Dendritic cell treated with granulocyte-macrophage colony-stimulating factor and Interleukin-4, amounts not matched to agents 40 ng/mL and 50 ng/mL, for 4 days (primary cell): Measurements from ENCODE around the gene ZNF22.
A peak's percentile ranks its signal among the peaks of the same experiment; 100 is the strongest.

Experiments used
- H3K27ac Mint-ChIP-seq: one replicate; pipeline ENCODE4 v1.8.0; 2022; ENCODE audit warnings: mild to moderate bottlenecking, mixed read lengths
- H3K27me3 Mint-ChIP-seq: one replicate; pipeline ENCODE4 v1.8.0; 2022; ENCODE audit warnings: mild to moderate bottlenecking, mixed read lengths
- H3K36me3 Mint-ChIP-seq: one replicate; pipeline ENCODE4 v1.8.0; 2022; ENCODE audit warnings: low read depth, mixed read lengths
- H3K4me1 Mint-ChIP-seq: one replicate; pipeline ENCODE4 v1.8.0; 2022; ENCODE audit warnings: low read depth, mixed read lengths
- H3K4me3 Mint-ChIP-seq: one replicate; pipeline ENCODE4 v1.8.0; 2022; ENCODE audit warnings: mild to moderate bottlenecking, moderate library complexity, mixed read lengths
- H3K9me3 Mint-ChIP-seq: one replicate; pipeline ENCODE4 v1.8.0; 2022; ENCODE audit warnings: mixed read lengths
- intact Hi-C: fragments of 100-400 bp; cut with micrococcal nuclease; formaldehyde crosslinking; loops from one replicate; pipeline ENCODE4 v1.15.0; 2022

ZNF22 gene

DNA sequence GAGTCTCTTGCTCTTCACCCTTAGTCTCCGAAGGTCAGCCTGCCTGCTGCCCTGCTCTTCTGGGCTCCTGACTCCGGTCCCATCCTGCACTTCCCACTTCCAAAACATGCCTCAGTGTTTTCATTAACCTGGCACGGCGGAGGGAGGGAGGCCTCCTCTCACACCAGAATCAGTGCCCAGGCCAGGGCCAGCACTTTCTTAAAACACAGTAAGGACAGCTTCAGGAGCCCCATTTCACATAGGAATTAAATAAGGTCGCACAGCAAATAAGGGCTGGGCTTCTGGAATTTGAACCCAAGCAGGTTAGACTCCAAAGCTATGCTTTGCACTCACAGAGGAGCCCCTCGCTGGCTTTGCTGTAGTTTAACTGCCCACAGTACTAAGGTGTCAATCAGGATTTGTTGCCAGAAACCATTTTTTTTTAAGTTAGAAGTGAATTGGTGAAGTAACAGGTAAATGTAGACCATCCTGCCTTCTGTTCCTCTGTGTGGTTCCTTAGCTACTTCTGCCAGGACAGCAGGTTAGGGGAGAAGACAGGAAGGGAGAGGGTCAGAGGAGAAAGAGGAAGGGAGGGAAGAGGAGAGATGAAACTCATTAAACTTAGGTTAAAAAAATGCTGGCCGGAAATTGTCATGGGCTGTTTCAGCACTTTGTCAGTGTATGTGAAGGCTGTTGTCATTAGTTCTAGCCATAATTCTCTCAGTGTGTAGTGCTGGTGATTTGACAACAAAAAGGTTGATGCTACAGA, 40.1 kb upstream of the ZNF22 start:
- H3K4me1 Mint-ChIP-seq: peaks cover 83% of the 10 kb centered on the region
- intact Hi-C loops: no loop called here
- no peaks in the 10 kb centered on the region for H3K27me3 Mint-ChIP-seq
- peak overlapping the region; percentile 88 for H3K27ac Mint-ChIP-seq
- H3K9me3 Mint-ChIP-seq: no peaks in the 10 kb centered on the region
- peak overlapping the region; percentile 96 for H3K4me3 Mint-ChIP-seq
- peaks cover 89% of the 10 kb centered on the region for H3K36me3 Mint-ChIP-seq

GRCh38 chr10:44961230-44961571, 39.5 kb upstream of the ZNF22 start:
- peak overlapping the region; percentile 88 for H3K27ac Mint-ChIP-seq
- intact Hi-C loops: no loop called here
- H3K36me3 Mint-ChIP-seq: peaks cover 89% of the 10 kb centered on the region
- H3K4me3 Mint-ChIP-seq: peak overlapping the region; percentile 96
- H3K4me1 Mint-ChIP-seq: peaks cover 83% of the 10 kb centered on the region
- no peaks in the 10 kb centered on the region for H3K9me3 Mint-ChIP-seq
- no peaks in the 10 kb centered on the region for H3K27me3 Mint-ChIP-seq

GRCh38 chr10:44961931-44962750, 38.6 kb upstream of the ZNF22 start:
- H3K27me3 Mint-ChIP-seq: no peaks in the 10 kb centered on the region
- peak overlapping the region; percentile 88 for H3K27ac Mint-ChIP-seq
- peaks cover 81% of the 10 kb centered on the region for H3K4me1 Mint-ChIP-seq
- no peaks in the 10 kb centered on the region for H3K9me3 Mint-ChIP-seq
- H3K36me3 Mint-ChIP-seq: peaks cover 84% of the 10 kb centered on the region
- intact Hi-C loops: loop anchor here (2.0 kb wide), 1 partner anchor 13 kb away; no protein-coding TSS in a partner anchor
- peak overlapping the region; percentile 96 for H3K4me3 Mint-ChIP-seq

GRCh38 chr10:44962870-44963738, 37.6 kb upstream of the ZNF22 start:
- Mint-ChIP-seq H3K4me3 (peak overlapping the region; percentile 96), H3K9me3 (no peaks in the 10 kb centered on the region), H3K36me3 (peaks cover 77% of the 10 kb centered on the region), H3K4me1 (peaks cover 81% of the 10 kb centered on the region), H3K27ac (peak overlapping the region; percentile 88), H3K27me3 (no peaks in the 10 kb centered on the region)
- intact Hi-C loops: loop anchor here (2.0 kb wide), 1 partner anchor 14 kb away; no protein-coding TSS in a partner anchor

- Mint-ChIP-seq H3K27me3 (no peaks in the 10 kb centered on the region), H3K9me3 (no peaks in the 10 kb centered on the region), H3K27ac (peak overlapping the region; percentile 88), H3K4me1 (peaks cover 83% of the 10 kb centered on the region), H3K36me3 (peaks cover 85% of the 10 kb centered on the region), H3K4me3 (peak overlapping the region; percentile 96)
- intact Hi-C loops: loop anchor here (2.0 kb wide), 2 partner anchors 15 to 31 kb away; no protein-coding TSS in a partner anchor
Observed at GRCh38 chr10:44963772-44964633, 36.7 kb upstream of the ZNF22 start.

DNA sequence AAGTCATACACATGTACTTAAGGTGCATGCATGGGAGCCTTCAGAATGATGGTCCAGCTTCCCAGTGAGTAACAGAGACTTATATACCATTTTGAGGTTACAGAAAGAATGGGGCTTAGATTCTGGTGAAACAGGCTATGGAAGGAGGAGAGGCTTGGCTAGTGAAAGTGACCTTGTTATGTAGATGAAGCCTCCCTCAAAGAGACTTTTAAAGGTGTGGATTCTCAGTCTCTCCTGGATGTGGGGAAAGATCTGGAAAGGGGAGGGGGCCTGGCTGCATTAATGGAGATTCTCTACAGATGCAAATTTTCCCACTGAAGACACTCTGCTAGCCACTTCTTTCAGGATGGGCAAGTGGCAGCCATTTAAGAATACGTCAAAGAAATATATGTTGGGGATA, 35.6 kb upstream of the ZNF22 start:
- peak overlapping the region; percentile 96 for H3K4me3 Mint-ChIP-seq
- H3K4me1 Mint-ChIP-seq: peaks cover 94% of the 10 kb centered on the region
- peak overlapping the region; percentile 88 for H3K27ac Mint-ChIP-seq
- peaks cover 85% of the 10 kb centered on the region for H3K36me3 Mint-ChIP-seq
- intact Hi-C loops: loop anchor here (2.0 kb wide), 1 partner anchor 32 kb away; no protein-coding TSS in a partner anchor
- no peaks in the 10 kb centered on the region for H3K9me3 Mint-ChIP-seq
- H3K27me3 Mint-ChIP-seq: no peaks in the 10 kb centered on the region

GRCh38 chr10:44965651-44966097, 35.0 kb upstream of the ZNF22 start:
- intact Hi-C loops: loop anchor here (2.0 kb wide), 1 partner anchor 33 kb away; no protein-coding TSS in a partner anchor
- Mint-ChIP-seq H3K9me3 (no peaks in the 10 kb centered on the region), H3K4me1 (peaks cover 97% of the 10 kb centered on the region), H3K36me3 (peaks cover 85% of the 10 kb centered on the region), H3K4me3 (peak overlapping the region; percentile 96), H3K27ac (peak overlapping the region; percentile 88), H3K27me3 (no peaks in the 10 kb centered on the region)

DNA sequence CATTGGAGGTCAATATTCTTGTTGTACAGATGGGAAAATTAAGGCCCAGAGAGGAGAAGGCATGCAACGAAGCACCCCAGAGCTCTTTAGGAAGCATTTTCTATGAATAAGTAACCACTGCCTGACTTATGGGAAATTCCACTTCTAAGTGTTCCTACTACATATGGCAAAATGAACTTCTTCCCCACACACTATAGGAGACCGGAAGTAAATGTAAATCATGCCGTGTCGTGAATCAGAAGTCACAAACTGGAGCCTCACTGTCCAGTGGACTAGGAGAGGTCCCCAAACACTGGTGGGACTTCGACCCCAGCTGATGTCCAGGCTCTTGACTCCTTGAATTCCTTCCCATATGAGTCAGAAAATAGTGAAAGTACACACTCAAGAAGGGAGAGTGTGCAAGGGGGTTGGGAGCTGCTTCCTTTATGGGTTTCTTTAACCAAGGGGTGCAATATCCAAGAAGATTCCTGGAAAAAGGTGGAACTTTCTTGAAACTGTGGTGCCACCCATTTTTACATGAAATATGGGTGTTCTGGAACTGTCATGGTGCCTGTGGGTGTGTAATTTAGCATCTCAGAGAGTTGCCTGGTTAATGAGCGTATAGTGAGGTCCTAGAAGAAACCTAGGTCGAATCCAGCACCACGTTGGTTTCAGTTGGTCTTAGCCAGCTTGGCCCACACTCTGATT, 34.5 kb upstream of the ZNF22 start:
- peaks cover 97% of the 10 kb centered on the region for H3K4me1 Mint-ChIP-seq
- H3K27ac Mint-ChIP-seq: peak overlapping the region; percentile 88
- peaks cover 85% of the 10 kb centered on the region for H3K36me3 Mint-ChIP-seq
- H3K4me3 Mint-ChIP-seq: peak overlapping the region; percentile 96
- no peaks in the 10 kb centered on the region for H3K27me3 Mint-ChIP-seq
- intact Hi-C loops: no loop called here
- no peaks in the 10 kb centered on the region for H3K9me3 Mint-ChIP-seq

DNA sequence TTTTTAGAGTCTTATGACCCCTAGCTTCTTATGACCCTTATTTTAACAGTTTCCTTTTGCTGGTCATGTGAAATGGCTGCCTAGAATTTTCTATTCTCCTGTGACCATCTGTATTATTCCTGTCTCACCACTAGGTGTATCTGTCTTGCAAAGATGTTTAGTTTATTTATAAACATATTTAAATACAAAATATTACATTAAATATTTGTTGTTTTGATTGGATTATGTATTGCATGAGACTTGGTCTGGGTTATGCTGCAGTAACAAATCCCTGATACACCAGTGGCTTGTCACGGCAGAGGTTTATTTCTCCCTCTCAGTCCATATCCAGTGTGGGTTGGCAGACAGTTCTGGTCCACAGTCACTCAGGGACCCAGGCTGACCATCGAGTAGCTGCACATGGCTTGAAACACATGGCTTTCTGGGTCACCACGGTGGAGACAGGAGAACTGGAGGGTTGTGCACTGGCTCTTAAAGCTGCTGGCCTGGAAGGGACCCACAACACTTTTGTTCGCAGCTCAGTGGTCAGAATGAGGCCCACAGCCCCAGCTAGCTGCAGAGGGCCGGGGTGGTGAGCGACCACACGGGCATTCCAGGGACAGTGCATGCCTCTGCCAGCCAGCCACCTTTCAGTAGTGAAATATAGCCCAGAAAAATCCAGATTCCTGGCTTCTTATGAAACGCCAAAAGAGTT, 33.8 kb upstream of the ZNF22 start:
- Mint-ChIP-seq H3K4me1 (peaks cover 97% of the 10 kb centered on the region), H3K36me3 (peaks cover 85% of the 10 kb centered on the region), H3K27me3 (no peaks in the 10 kb centered on the region), H3K4me3 (peak overlapping the region; percentile 34), H3K27ac (peak overlapping the region; percentile 88), H3K9me3 (no peaks in the 10 kb centered on the region)
- intact Hi-C loops: no loop called here

GRCh38 chr10:44967616-44968015, 33.1 kb upstream of the ZNF22 start:
- peak overlapping the region; percentile 88 for H3K27ac Mint-ChIP-seq

GRCh38 chr10:44968091-44968490, 32.6 kb upstream of the ZNF22 start:
- Mint-ChIP-seq H3K27me3 (no peaks in the 10 kb centered on the region), H3K9me3 (no peaks in the 10 kb centered on the region), H3K4me3 (peak overlapping the region; percentile 57), H3K4me1 (peaks cover 97% of the 10 kb centered on the region), H3K27ac (peak overlapping the region; percentile 88), H3K36me3 (peaks cover 85% of the 10 kb centered on the region)
- intact Hi-C loops: loop anchor here (1.0 kb wide), 2 partner anchors 9 to 20 kb away; partner anchors contain the start of gene RASSF4

More at GRCh38 chr10:44967616-44968015, 33.1 kb upstream of the ZNF22 start:
- Mint-ChIP-seq H3K36me3 (peaks cover 85% of the 10 kb centered on the region), H3K27me3 (no peaks in the 10 kb centered on the region), H3K4me3 (peak overlapping the region; percentile 34), H3K4me1 (peaks cover 97% of the 10 kb centered on the region), H3K9me3 (no peaks in the 10 kb centered on the region)
- intact Hi-C loops: loop anchor here (1.0 kb wide), 2 partner anchors 8 to 19 kb away; partner anchors contain the start of gene RASSF4
